Sigmoid colon (tissue), 7 donors: ENCODE results near the gene CDCA4. TPM values are rescaled to one million over a fixed set of nuclear protein-coding genes. Genes with fewer than 3 reads are reported as not detected.

ENCODE experiments used
- DNase-seq: peaks from one replicate; pipeline ENCODE4 v3.0.0-alpha.2; 2019
- H3K27ac ChIP-seq, 4 donors: fragments of 200-600 bp; sonication (generic); one replicate each; pipeline ENCODE4 v1.5.1; 2016 to 2019; ENCODE audit warnings: mild to moderate bottlenecking in 1 of 4
- H3K27me3 ChIP-seq, 3 donors: fragments of 200-600 bp; sonication (generic); one replicate each; pipeline ENCODE4 v1.5.1; 2019; ENCODE audit warnings: mild to moderate bottlenecking in 1 of 3
- H3K36me3 ChIP-seq, 4 donors: fragments of 200-600 bp; sonication (generic); one replicate each; pipeline ENCODE4 v1.5.1; 2016 to 2019
- H3K4me1 ChIP-seq, 4 donors: fragments of 200-600 bp; sonication (generic); one replicate each; pipeline ENCODE4 v1.5.1; 2017 to 2019
- H3K4me3 ChIP-seq, 4 donors: fragments of 200-600 bp; sonication (generic); one replicate each; pipeline ENCODE4 v1.5.1; 2017 to 2019; ENCODE audit warnings: mild to moderate bottlenecking in 2 of 4, moderate library complexity in 1 of 4
- H3K9me3 ChIP-seq, 4 donors: fragments of 200-600 bp in 3 of 4; sonication (generic) in 3 of 4; one replicate each; pipeline versions ENCODE4 v1.5.1 to v1.6.1; 2013 to 2019
- EP300 ChIP-seq, 4 donors: sonication (generic); formaldehyde crosslinking; IDR thresholded peaks; one replicate each; pipeline ENCODE4 v1.6.1; 2017; ENCODE audit warnings: antibody characterized with exemption in 4 of 4
- POLR2A ChIP-seq, 2 donors: fragments of 450-650 bp; IDR thresholded peaks; one replicate each; pipeline ENCODE4 v1.6.1; 2016; ENCODE audit warnings: antibody characterized with exemption in 2 of 2, mild to moderate bottlenecking in 2 of 2, moderate library complexity in 2 of 2
- POLR2AphosphoS5 ChIP-seq, 4 donors: sonication (generic); formaldehyde crosslinking; IDR thresholded peaks; one replicate each; pipeline ENCODE4 v1.6.1; 2017; ENCODE audit warnings: antibody characterized with exemption in 4 of 4
- WGBS, 2 donors: extraction: QIAGEN DNeasy Blood & Tissue Kit; methylation state at CpG; one replicate each; pipeline ENCODE4 v1.1.7; 2013; 5-methylcytosine and 5-hydroxymethylcytosine counted together
- intact Hi-C: fragments of 100-400 bp; cut with DNase I; formaldehyde crosslinking; loops from one replicate; pipeline ENCODE4 v1.15.1; 2023
- polyA plus RNA-seq, 3 donors: library from polyadenylated mRNA; stranded (reverse); fragments of 200-250 nt; gene quantifications; one replicate each; pipeline ENCODE4 v1.2.3, GENCODE V29; 2013
- total RNA-seq, 4 donors: library from RNA; depleted of rRNA; stranded (reverse); fragments of >200 nt; gene quantifications; one replicate each; pipeline ENCODE4 v1.1.0, GENCODE V29; 2016
- TF ChIP-seq, protein P1 (sequence below), 4 experiments: fragments of 450-650 bp in 3 of 4; fragments of 200-600 bp in 1 of 4; IDR thresholded peaks; one replicate each; pipeline ENCODE4 v1.5.1; 2016 to 2019; ENCODE audit warnings: antibody characterized with exemption in 4 of 4, mild to moderate bottlenecking in 3 of 4, moderate library complexity in 2 of 4
- donor health status: healthy with polysubstance abuse.
- donor health status: Bipolar disorder and iron deficiency.
- donor health status: healthy.

CDCA4 gene
- total and polyA plus RNA-seq, 7 donors = 2.4 to 11.3 (median 5.4) TPM

GRCh38 chr14:104985675-104986486, 35.0 kb downstream of the CDCA4 start, which contains the start of gene CLBA1:
CLBA1 (plus strand) TSS chr14:104985788; CDS start chr14:104986432, 644 bp downstream.
- DNase-seq = peak; percentile 94
- TF ChIP-seq, protein P1, sequence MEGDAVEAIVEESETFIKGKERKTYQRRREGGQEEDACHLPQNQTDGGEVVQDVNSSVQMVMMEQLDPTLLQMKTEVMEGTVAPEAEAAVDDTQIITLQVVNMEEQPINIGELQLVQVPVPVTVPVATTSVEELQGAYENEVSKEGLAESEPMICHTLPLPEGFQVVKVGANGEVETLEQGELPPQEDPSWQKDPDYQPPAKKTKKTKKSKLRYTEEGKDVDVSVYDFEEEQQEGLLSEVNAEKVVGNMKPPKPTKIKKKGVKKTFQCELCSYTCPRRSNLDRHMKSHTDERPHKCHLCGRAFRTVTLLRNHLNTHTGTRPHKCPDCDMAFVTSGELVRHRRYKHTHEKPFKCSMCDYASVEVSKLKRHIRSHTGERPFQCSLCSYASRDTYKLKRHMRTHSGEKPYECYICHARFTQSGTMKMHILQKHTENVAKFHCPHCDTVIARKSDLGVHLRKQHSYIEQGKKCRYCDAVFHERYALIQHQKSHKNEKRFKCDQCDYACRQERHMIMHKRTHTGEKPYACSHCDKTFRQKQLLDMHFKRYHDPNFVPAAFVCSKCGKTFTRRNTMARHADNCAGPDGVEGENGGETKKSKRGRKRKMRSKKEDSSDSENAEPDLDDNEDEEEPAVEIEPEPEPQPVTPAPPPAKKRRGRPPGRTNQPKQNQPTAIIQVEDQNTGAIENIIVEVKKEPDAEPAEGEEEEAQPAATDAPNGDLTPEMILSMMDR (IDR thresholded peaks at IDR 0.05) = no peak
- TF ChIP-seq EP300 (IDR thresholded peaks at IDR 0.05) = no peak
- peak in 3 of 4 donors; percentile 23 to 85 (median 73) for TF ChIP-seq POLR2AphosphoS5 (IDR thresholded peaks at IDR 0.05)
- TF ChIP-seq POLR2A (IDR thresholded peaks at IDR 0.05) = no peak
- Histone ChIP-seq H3K27me3 (no peaks in the 10 kb centered on the region), H3K4me1 (peaks cover 0 to 13% (median 12%) of the 10 kb centered on the region in 4 donors), H3K4me3 (peak within 1 kb of the TSS; percentile 63 to 92 (median 81)), H3K9me3 (no peaks in the 10 kb centered on the region), H3K36me3 (no peaks in the 10 kb centered on the region), H3K27ac (peak within 1 kb of the TSS; percentile 71 to 85 (median 78))
- 1 to 2% methylated on average over 77 of the region's 77 CpGs for WGBS, 2 donors
- intact Hi-C loops = loop anchor here (2.0 kb wide), 1 partner anchor 25 kb away; no protein-coding TSS in a partner anchor

- intact Hi-C loops = loop anchor here (2.0 kb wide), 1 partner anchor 27 kb away; no protein-coding TSS in a partner anchor
- 89 to 93% methylated on average over 15 of the region's 15 CpGs for WGBS, 2 donors
Measured at GRCh38 chr14:104984056-104984894, 36.6 kb downstream of the CDCA4 start.

GRCh38 chr14:104983231-104983721, 37.6 kb downstream of the CDCA4 start:
- H3K4me1 ChIP-seq = peaks cover 0 to 36% (median 33%) of the 10 kb centered on the region in 4 donors
- no peak overlapping the region for H3K4me3 ChIP-seq
- no peaks in the 10 kb centered on the region for H3K27me3 ChIP-seq
- DNase-seq = peak; percentile 65
- intact Hi-C loops = no loop called here
- H3K27ac ChIP-seq = no peak overlapping the region
- TF ChIP-seq POLR2AphosphoS5 (IDR thresholded peaks at IDR 0.05) (no peak), EP300 (IDR thresholded peaks at IDR 0.05) (no peak), POLR2A (IDR thresholded peaks at IDR 0.05) (no peak)
- TF ChIP-seq, protein P1 (IDR thresholded peaks at IDR 0.05) = no peak
- no peaks in the 10 kb centered on the region for H3K36me3 ChIP-seq
- H3K9me3 ChIP-seq = no peaks in the 10 kb centered on the region
- whole genome bisulfite sequencing, 2 donors = 71 to 79% methylated on average over 12 of the region's 12 CpGs

More at GRCh38 chr14:104984056-104984894, 36.6 kb downstream of the CDCA4 start:
- Histone ChIP-seq H3K27me3 (no peaks in the 10 kb centered on the region), H3K4me3 (no peak overlapping the region), H3K4me1 (peaks cover 0 to 26% (median 23%) of the 10 kb centered on the region in 4 donors), H3K36me3 (no peaks in the 10 kb centered on the region), H3K9me3 (no peaks in the 10 kb centered on the region), H3K27ac (peak overlapping the region; percentile 71 to 85 (median 78))
- TF ChIP-seq EP300 (IDR thresholded peaks at IDR 0.05) (no peak), POLR2A (IDR thresholded peaks at IDR 0.05) (no peak), POLR2AphosphoS5 (IDR thresholded peaks at IDR 0.05) (no peak)
- TF ChIP-seq, protein P1 (IDR thresholded peaks at IDR 0.05) = no peak
- DNase-seq = no peak

DNA sequence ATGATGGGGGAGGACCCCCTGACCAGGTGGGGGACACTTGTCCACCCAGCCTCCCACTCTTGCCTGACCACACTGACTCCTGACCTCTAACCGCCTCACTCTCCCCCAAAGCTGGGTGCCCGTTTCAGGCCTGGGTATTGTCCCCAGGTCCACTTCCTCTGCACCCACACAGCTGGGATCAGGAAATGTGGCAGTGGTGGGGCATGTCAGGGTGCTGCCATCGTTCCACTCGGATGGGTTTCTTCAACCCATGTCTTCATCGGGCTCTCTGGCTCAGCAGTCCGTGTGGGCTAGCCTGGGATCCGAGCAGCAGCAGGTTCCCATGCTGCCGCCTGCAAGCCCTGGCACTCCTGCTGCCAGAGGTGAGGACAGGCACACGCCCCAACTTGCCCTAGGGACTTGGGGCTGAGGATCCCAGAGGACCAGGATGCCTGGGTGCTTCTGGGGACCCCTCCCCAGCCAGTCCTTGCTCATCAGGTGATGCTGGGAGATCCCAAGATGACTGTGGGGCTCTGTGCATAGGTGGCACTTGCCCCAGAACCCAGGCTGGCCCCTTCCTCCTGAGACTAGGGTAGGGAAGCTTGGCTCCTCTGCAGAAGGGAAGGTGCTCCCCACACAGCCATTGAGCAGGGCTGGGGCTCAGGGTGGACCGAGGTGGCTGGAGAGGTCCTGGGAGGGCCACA, 38.2 kb downstream of the CDCA4 start:
- no peak overlapping the region for H3K27ac ChIP-seq
- DNase-seq = peak; percentile 61
- intact Hi-C loops = no loop called here

More for the DNA sequence above, 38.2 kb downstream of the CDCA4 start:
- H3K27me3 ChIP-seq = no peaks in the 10 kb centered on the region
- TF ChIP-seq, protein P1 (IDR thresholded peaks at IDR 0.05) = no peak
- TF ChIP-seq POLR2A (IDR thresholded peaks at IDR 0.05) = no peak
- no peak for TF ChIP-seq POLR2AphosphoS5 (IDR thresholded peaks at IDR 0.05)
- TF ChIP-seq EP300 (IDR thresholded peaks at IDR 0.05) = no peak
- peaks cover 0 to 40% (median 37%) of the 10 kb centered on the region in 4 donors for H3K4me1 ChIP-seq
- no peaks in the 10 kb centered on the region for H3K36me3 ChIP-seq
- no peak overlapping the region for H3K4me3 ChIP-seq
- no peaks in the 10 kb centered on the region for H3K9me3 ChIP-seq
- WGBS, 2 donors = 68 to 84% methylated on average over 10 of the region's 10 CpGs
